Activated CD4-positive, alpha-beta T cell treated with anti-CD3 and anti-CD28 coated beads, Interleukin-2, Interleukin-6, amounts not matched to agents 100 ng/mL and 50 ng/mL, durations not matched to agents 16 hours and 8 hours (primary cell): ENCODE results near the gene ZNF414.
"Not testable (repeated sequence)": the region's sequence is repeated elsewhere in the genome, so short reads cannot be mapped to it uniquely, and the experiment has no call there.

Experiments
- DNase-seq: peaks from one replicate; pipeline ENCODE4 v3.0.0-alpha.2; 2020

The ZNF414 gene

DNA sequence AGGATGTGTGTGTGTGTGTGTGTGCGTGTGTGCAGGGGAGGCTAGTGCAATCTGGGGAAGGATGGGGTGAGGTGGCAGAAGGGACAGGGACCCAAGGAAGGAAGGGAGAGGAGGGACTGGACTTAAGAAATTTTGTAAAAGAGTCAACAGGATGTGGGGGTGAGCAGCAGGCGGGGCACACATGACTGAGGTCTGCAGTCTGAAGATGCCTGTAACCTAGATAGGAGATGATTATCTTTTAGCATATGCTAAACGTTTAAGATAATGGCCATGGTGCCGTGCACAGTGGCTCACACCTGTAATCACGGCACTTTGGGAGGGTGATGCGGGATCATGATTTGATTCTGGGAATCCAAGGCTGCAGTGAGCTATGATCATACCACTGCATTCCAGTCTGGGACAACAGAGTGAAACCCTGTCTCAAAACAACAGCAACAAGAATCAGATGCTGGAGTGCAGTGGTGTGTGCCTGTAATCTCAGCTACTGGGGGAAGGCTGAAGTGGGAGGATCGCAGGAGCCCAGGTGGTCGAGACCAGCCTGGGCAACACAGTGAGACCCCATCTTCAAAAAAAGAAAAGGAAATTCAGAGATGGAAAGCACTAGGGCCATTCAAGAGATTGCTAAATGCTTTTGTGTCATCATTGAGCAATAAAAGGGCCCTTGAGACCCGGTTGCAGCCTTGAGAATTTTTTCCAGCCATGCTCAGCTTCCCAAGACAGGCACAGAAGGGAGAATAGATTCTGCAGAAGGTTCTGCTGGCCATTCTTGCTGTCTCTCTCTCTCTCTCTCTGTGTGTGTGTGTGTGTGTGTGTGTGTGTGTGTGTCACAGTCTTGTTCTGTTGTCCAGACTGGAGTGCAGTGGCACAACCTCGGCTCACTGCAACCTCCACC lies 3.8 kb upstream of the ZNF414 start:
- DNase-seq = peak; percentile 40

DNA sequence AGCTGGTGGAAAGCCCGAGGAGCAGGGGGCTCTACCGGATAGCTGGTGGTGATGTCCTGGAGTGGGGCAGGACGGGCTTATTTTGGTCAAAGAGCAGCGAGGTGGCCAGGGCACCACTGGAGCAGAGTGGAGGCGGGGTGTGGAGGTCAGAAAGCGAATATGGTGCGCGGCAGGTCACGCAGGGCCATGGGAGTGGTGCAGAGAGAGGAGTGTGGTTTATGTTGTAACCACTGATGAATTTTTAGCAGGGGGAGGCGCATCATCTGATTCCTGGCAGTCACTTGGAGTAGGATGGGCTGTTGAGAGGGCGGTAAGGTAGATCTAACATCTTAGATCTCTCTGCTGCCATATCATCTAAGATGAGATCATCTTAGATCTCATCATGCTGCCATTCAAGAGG lies 1.4 kb upstream of the ZNF414 start:
- peak; percentile 54 for DNase-seq

DNA sequence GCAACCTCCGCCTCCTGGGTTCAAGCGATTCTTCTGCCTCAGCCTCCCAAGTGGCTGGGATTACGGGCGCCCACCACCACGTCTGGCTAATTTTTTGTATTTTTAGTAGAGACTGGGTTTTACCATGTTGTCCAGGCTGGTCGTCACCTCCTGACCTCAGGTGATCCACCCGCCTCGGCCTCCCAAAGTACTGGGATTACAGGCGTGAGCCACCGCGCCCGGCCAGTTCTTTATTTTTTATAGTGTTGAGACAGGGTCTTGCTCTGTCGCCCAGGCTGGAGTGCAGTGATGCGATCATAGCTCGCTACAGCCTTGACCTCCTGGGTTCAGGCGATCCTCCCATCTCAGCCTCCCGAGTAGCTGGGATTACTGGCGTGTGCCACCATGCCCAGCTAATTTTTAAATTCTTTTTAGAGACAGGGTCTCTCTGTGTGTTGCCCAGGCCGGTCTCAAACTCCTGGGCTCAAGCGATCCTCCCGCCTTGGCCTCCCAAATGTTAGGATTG lies 590 bp upstream of the ZNF414 start:
- DNase-seq = not testable (repeated sequence)

DNA sequence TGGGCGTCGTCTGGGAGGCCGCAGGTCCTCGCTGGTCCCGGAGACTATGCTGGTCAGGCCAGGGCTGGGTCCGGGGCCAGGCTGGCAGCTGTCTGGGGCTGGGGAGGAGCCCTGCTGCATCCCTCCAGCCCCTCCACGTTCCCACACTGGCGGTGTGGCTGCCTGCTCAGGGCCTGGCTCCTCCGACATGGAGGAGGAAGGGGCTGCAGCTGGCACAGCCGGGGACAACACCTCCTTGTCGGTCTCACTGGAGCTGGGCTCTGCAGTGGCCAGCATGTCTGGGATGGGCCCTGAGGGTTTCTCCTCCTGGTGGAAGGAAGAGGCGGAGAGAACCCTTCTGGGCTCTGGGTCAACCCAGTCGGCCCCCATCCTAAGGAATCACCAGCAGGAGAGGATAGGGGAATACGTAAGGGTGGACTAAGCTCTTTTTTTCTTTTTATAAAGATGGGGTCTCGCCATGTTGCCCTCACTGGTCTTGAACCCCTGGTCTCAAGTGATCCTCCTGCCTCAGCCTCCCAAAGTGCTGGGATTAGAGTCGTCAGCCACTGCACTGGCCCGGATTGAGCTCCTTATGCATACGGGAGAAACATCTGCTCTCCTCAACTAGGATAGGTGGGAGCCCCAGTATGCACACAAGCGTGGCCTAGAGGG lies 806 bp downstream of the ZNF414 start:
- no peak for DNase-seq

DNA sequence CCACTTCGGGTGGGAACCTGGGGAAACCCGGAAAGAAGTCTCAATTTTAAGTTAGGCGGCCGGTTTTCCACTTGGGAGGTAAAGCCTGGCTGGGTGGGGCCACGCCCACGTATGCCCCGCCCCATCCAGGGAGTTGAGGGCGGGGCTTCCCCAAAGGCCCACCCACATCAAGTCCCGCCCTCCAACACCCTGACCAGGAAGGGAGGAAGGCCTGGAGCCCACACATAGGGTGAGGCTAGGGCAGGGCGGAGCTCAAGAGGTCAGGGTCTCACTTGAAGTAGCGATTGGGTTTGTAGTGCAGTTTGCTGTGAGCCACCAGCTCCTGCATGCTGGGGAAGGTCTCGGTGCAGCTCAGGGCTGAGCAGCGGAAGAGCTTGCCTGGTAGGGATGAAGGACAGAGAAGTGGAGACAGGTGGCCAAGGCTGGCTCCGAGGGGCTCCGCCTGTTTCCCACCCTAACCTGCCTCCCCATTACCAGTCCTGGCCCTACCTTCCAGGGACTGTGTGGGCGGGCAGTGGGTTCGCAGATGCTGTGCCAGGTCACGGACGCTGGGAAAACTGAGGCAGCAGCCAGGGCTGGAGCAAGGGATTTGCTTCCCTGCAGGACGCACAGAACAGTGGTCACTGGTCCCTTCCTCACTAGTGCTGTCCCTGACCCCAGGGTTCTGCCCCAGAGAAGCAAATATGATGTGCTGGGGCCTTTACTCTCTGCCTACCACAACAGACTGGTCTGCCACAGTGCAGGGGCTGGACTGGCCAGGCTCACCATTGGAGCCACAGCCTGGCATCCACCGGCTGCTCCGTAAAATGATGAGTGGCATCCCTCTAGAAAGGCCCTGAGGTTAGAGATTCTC lies 1.6 kb downstream of the ZNF414 start:
- DNase-seq = peak; percentile 52

DNA sequence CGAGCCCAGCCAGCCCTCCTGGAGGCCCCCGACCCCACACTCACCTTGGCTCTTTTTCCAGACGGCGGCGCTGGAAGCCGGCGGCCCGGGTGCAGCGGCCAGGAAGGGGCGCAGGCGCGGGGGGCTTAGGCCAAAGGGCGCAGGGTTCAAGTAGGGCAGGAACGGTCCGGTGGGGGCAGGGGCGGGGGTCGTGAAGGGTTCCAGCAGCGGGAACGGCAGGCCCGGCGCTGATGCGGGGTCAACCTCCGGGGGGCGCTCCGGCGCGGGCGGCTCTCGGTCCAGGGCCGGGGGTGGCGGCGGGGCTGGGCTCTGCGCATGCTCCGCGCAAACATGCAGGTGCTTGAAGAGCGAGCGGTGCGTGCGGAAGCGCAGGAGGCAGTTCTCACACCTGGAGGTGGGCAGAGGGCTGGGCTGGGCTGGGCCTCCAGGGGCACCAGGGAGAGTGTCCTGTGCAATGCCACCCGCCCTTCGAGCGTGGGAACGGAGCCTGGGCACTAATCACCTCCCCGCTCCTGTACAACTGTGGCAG lies 2.3 kb downstream of the ZNF414 start:
- no peak for DNase-seq

DNA sequence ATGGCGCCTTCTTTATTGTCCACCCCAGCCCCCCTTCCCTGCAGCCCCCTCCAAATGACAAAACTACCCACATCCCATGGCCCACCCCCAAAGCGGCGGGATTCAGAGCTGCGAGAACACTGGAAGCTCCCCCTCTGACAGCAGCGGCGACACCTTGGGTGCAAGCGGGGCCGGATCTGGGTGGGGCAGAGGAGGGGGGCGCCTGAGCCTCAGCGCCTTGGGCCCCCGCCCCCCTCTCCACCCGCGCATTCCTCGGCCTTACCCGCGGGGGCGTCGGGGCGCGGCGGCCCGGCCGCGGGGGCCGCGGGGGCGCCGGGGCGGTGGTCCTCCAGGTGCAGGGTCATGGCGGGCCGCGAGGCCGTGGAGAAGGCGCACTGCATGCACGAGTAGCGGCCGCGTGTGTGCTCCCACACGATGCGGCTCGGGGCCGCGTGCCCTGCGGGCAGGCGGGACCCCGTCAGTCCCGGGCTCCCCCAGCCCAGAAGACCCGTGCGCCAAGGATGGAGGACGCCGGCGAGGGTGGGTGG lies 3.3 kb downstream of the ZNF414 start:
- DNase-seq = no peak

DNA sequence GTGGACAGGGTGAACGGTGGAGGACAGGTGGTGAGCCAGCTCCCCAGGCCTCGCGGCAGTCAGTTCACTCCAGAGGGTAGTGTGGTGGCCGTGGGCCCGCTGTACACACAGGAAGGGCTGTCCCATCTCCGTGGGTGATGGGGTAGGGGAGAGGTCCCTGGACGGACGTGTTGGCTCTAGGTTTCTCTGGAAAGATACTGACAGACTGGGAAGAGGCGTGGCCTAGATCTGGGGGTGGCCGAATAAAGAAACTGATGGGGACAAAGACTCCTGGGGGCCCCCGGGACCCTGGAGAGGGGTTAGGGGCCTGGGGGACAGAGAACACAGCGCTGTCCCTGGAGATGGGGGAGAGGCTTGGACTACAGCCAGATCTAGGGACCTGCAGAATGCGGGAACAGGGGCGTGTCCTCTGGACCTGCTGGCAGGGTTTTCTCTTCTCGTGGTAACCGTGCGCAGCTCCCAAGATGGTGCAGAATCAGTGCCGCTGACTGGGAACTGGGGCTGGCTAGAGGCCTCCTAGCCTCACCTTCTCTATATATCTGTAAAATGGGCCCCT lies 7.5 kb downstream of the ZNF414 start:
- no peak for DNase-seq

DNA sequence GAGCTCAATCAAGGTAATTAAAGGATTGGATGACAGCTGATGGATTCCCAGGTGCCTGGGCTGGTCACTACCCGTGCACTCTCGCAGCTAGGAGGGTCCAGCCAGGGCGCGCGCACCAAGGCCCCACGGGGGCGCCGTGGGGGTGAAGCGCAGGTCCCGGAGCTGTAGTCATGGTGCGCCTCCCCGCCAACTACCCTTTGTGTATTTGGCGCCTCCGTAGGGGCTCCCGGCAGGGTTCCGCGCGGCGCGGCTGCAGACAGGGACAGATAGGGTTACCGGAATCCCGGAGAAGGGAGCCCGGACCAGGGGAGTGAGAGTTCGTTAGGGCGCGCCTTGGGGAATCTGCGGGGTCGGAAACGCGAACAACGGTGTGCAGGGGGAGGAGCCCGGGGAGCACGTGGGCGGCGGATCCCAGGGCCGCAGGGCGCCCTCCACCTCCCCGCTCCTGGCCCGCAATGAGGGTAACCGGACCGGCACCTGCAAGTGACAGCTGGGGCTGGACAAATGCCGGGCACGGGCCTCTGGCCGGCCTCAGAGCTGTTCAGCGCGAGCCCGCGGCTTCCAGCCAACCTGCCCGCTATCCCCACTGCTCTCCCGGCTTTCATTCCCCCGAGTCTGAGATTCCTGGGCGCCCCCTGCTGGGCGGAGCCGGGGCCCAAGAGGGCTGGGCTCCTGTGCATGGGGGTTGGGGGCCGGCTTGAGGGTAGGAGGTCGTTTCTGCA lies 8.1 kb downstream of the ZNF414 start:
- peak; percentile 85 for DNase-seq

DNA sequence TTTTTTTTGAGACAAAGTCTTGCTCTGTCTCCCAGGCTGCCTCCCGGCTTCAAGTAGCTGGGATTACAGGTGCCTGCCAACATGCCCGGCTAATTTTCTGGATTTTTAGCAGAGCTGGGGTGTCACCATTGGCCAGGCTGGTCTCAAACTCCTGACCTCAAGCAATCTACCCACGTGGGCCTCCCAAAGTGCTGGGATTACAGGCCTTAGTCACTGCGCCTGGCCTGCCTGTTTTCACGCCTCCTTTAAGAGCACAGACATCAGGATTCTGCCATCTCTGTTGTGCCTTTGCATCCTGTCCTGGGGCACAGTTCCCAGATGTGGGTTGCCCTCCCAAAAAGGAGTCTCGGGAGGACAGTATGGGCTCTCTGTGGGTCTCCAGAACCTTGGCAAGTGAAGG lies 9.0 kb downstream of the ZNF414 start:
- no peak for DNase-seq

DNA sequence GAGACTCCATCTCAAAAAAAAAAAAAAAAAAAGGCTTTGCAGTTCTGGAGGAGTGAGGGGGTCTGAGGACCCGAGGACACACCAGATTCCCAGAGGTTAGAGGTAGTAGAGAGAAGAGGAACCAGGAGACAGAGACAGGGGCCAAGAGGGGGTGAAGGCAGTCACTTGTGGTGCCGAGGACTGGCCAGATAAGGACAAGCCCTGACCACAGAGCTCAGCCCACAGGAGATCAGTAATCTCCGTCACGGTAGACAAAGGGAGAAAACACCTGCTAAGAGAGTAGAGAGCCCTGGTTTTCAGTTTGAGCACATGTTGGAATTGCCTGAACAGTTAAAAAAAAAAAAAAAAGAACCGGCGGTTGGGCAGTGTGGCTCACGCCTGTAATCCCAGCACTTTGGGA lies 9.8 kb downstream of the ZNF414 start:
- DNase-seq = no peak

DNA sequence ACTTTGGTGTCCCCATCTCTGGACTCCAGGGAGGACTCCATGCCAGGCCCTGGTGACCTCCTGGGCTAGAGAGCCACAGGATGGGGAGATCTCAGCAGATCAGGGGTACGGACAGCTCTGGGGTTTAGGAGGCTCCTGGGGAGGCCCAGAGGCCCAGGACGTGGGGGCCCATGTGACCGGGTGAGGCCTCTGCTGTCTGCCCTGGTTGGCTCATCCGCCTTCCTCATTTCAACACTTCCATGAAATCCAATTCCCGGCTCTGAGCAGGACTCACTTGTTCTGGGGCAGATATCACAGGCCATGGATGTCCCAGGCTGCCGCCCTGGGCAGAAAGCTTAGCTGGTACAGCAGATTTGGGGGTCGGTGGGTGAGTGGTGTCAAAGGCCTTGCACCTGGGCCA lies 10.5 kb downstream of the ZNF414 start:
- DNase-seq = no peak

DNA sequence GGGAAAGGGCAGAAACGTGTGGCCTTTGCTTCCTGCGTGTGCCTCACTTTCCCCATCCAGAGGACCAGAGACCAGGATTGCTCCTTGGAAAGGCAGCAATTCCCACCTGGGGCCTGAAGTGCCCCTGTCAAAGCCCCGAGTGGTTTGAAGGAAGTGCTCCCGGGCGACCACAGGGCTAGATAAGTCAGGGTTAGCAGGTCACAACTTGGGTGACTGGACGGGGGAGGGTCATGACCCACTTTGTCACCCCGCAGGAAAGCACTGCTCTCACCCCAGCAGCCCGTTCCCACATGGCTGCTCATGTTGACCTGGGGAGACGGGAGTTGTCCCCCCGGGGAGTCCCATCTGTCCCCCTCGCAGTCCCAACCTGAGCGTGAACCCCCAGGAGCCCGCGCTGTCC lies 12.0 kb downstream of the ZNF414 start:
- no peak for DNase-seq

DNA sequence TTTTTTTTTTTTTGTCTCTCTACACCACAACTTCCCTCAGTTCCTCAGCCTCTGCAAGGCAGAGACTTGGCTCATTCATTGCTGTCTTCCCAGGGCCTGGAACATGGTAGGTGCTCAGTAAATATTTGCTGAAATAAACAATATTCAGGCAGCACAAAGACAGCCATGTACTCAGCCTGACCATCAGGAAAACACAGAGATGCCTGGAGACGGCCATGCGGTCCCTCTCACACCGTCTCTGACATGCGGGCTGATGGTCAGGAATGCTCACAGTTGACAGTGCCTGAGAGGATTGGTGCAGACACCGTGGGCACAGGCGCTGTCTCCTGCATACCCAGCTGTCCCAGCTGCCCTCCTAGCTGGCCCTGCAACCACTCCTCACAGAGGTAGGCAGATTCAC lies 12.5 kb downstream of the ZNF414 start:
- DNase-seq = no peak

DNA sequence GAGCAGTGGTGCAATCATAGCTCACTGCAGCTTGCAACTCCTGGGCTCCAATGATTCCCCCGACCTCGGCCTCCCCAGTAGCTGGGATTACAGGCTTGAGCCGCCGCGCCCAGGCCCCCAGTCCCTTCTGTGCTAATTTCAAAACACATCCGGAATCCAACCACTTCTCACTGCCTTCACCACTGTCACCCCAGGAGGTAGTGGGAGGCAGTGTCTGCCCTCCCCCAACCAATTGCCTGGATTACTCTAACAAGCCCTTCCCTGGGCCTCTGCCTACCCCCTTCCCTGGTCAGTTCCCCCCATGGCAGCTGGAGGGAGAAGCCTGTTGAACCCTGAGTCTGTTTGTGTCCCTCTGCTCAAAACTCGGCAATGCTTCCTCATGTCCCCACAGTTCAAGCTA lies 13.8 kb downstream of the ZNF414 start:
- DNase-seq = no peak

DNA sequence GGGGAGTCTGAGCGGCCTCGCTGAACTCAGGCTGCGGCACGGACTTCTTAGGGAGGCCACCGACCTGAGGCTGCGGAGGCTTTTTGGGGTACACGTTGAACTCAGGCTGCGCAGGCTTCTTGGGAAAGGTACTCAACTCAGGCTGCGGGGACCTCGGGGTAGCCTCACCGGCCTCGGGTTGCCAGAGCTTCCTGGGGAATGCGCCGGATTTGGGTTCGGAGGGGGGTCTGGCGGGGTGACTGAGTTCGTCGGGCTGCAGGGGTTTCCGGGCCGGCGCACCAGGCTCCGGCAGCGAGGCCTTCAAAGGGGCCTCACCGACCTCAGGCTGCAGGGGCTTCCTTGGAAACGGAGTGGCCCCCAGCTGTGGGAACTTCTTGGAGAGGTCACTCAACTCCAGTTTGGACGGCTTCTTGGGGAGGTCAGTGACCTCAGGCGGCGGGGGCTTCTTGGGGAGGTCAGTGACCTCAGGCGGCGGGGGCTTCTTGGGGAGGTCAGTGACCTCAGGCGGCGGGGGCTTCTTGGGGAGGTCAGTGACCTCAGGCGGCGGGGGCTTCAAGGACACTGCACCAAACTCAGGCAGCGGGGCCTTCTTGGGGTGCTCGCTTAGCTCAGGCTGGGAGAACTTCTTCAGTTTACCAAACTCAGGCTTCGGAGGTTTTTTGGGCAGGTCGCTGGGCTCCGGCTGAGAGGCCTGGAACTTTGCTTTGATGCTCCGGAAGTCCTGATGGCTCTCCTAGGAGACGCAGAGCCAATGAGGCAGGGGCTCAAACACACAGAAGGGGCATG lies 14.7 kb downstream of the ZNF414 start:
- DNase-seq = no peak

DNA sequence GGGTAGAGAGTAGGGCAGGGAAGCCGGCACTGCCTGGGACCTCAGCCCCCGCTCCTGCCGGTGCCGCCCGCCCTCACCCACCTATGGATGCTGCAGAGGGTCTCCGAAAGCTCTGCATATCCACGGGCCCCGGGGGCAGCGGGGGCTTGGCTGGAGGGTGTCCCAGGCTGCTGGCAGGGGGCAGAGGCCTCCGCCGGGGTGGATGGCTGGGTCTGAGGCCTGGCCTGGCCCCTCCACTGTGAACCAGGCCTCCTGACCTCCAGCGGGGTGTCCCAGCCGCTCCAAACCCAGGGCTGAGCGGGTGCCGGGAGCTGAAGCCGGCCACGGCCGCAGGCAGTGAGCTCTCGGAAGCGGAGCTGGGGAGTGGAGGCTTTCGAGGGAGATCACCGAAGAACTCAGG lies 15.7 kb downstream of the ZNF414 start:
- DNase-seq = no peak

DNA sequence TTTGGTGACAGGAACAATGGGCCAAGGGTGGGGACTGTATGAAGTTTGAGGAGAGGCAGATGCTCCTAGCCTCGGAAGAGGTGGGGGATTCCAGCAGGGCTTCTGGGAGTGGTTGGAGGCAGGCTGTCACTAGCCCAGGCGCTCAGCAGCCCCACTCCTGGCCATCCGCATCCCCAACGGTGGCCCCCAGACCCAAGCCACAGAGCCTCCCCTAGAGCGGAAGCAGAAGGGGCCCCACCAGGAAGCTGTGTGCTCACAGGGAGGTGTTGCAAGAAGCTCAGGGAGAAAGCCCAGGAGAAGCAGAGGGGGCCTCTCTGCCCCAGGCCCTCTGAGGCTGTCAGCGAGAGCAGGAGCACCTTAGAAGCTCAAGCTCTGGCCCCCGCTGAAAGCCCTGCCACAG lies 19.8 kb downstream of the ZNF414 start:
- no peak for DNase-seq

DNA sequence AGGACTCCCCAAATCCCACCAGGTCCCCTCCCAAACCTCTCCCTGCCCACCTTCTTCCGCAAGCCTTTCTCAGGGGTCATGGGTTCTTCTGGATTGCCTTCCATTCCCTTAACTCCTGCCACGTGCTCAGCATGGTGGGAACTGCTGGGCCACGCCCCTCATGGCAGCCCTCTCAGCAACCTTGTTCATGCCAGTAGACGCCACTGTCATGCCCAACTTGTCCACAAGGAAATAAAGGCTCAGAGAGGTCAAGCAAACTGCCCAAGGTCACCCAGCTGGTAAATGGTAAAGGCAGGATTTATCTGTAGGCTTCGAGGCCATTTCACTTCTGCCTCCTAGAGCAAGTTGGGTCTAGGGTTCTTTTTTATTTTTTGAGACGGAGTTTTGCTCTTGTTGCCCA lies 22.4 kb downstream of the ZNF414 start:
- no peak for DNase-seq

DNA sequence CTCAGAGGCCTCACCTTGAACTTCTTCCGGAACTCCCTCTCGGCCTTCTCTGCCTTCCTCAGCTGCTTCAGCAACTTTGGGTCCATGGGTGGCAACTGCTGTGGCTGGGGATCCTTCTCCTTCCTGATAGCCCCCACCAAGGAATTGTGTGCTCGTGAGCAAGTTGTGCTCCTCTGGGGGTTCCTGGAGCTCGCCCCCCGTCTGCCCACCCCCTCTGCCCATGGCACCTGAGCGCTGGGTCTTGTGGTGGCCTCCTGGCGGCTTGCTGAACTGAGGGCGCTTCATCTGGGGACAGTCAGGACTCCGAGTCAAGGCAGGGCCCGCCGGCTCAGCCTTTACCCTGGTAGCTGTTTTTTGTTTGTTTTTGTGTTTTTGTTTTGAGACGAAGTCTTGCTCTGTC lies 23.1 kb downstream of the ZNF414 start:
- DNase-seq = no peak

DNA sequence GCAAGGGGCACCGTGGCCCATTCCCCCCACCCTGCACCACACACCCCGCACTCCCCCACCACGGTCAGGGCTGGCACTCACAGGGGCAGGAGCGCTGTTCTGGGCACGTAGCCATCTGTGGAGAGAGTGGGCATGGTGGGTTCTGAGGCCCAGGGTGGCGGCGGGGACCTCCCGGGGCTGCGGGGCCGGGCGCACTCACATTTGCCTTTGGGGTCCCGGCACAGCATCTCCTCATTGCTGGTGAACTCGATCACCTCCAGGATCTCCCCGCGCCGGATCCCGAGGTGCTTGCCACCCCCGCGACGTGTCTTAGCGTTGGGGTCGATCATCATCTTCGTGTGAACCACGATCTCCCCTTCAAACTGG lies 23.6 kb downstream of the ZNF414 start:
- no peak for DNase-seq
